ENCODE results near the gene SEMA4A.

- TF ChIP-seq EZH2 (IDR thresholded peaks at IDR 0.05; ENCODE audit: insufficient read depth, low read length), result no peak
- no peak for TF ChIP-seq CTCF (IDR thresholded peaks at IDR 0.05; ENCODE audit: insufficient read depth, low read depth, low read length)
Observed at GRCh38 chr1:156226116-156226538, 72.7 kb downstream of the SEMA4A start.

All from astrocyte (in vitro differentiated cells and primary cell).